ENCODE results near the gene CBX2. TPM values are rescaled to one million over a fixed set of nuclear protein-coding genes. Genes with fewer than 3 reads are reported as not detected.

CBX2 gene
- total RNA-seq, 4 donors from 2014 or later, result 0.34 to 3.0 (median 0.68) TPM

- TF ChIP-seq, protein P1, sequence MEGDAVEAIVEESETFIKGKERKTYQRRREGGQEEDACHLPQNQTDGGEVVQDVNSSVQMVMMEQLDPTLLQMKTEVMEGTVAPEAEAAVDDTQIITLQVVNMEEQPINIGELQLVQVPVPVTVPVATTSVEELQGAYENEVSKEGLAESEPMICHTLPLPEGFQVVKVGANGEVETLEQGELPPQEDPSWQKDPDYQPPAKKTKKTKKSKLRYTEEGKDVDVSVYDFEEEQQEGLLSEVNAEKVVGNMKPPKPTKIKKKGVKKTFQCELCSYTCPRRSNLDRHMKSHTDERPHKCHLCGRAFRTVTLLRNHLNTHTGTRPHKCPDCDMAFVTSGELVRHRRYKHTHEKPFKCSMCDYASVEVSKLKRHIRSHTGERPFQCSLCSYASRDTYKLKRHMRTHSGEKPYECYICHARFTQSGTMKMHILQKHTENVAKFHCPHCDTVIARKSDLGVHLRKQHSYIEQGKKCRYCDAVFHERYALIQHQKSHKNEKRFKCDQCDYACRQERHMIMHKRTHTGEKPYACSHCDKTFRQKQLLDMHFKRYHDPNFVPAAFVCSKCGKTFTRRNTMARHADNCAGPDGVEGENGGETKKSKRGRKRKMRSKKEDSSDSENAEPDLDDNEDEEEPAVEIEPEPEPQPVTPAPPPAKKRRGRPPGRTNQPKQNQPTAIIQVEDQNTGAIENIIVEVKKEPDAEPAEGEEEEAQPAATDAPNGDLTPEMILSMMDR (IDR thresholded peaks at IDR 0.05; ENCODE audit: low read depth), result no peak
Measured at GRCh38 chr17:79788455-79788854, 10.5 kb downstream of the CBX2 start.

DNA sequence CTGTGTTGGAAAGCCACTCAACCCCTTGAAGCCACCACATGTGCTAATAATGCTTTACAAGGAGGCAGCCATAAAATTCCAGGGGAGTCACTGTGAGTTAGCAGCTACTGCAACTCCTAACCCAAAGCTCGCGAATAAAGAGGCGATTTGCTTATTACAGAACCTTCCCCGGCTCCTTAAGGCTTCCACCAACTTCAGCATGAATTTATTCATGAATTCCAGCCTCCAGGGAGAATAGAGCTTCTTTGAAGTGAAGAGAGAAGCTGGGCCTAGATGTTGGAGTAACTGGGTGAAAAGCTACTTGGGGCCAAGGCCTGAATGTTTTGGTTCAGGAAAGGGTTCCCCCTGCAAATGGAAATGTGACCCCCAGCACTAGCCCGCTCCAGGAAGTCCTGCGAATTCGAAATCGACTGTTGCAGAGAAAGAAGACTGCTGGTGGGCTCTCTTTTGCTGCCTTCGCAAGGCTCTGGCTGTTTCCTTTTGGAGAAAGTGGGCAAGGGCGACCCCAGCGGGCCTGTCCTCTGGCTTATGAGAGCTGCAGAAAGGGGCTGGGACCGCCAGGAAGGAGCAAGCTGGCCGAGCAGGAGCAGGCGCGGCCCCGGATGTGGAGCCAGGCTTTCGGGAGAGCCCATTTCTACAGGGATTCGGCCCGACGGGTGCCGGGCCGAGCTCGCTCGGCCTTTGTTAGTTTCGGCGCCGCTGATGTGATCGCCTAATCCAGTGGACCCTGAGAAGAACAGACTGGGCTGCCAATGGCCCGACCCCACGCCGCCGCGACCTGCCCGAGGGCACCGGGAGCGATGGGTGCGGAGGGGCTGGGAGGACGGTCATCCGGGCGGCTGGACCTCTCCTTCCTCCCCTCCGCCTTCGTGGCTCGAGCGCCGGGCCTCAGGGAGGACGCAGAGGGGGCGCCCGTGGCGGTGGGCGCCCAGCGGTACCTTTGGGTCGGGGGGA, 11.3 kb downstream of the CBX2 start:
- TF ChIP-seq, protein P1 (IDR thresholded peaks at IDR 0.05; ENCODE audit: low read depth), result no peak

- TF ChIP-seq, protein P1 (IDR thresholded peaks at IDR 0.05; ENCODE audit: low read depth), result no peak
Measured at GRCh38 chr17:79789943-79790804, 12.2 kb downstream of the CBX2 start.

DNA sequence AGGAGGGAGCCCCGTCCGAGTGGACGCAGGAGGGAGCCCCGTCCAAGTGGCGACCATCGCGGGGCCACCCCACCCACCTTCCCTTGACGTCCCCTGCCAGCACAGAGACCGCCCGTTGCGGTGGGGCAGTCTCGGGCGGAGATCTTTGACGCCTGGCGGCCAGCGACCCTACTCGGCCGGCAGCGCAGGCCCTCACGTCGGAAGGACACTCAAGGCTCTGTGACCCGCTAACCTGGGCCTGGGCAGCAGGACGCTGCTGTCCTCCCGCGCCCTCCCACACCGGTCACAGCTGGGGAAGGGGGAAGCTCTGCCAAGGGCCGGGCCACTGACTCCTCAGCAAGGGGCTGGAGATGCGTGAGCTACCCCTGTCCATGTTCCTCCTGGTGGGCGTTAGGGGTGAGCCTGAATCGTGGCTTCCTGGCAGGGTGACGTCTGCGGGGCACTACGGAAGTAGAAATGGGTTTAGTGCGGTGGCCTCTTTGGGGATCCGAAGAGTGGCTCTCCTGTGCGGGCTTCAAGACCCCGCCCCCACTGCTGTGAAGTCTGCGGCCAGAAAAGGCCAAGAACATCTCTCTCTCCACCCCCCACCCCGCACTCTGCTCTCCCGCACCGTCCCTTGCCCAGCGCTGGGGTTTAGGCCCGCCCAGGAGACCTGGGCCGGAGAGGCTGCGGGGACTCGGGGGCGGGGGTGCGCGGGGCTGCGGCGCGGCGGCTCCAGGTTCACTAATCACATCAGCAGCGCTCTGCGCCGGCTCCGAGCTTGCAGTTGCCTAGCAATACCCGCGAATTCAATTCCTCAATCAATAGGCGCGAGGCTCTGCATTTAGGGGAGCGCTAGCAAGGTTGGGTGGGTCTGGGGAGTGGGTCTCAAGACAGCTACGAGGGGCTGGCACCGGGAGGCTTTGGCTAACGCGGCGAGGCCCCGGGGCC, 13.1 kb downstream of the CBX2 start:
- TF ChIP-seq, protein P1 (IDR thresholded peaks at IDR 0.05; ENCODE audit: low read depth), result no peak

DNA sequence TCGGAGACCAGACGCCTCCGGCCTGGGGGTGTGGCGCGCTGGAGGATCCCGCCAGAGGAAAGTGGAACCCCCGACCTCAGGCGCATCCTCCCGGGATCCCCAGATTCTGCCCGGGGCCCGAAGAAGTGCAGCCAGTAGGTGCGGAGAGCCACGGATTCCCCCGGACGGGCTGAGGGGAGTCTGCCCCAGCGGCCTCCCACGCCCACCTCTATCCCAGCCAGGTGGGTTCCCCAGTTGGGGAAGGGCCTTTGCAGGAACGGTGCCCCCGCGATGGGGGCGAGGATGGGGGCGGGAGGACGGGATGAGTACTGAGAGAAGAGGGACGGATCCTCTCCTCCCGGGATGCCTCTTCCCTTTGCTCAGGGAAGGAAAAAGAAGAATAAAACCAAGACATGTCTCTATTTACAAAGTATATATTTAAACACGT, 13.8 kb downstream of the CBX2 start:
- TF ChIP-seq, protein P1 (IDR thresholded peaks at IDR 0.05; ENCODE audit: low read depth), result no peak

DNA sequence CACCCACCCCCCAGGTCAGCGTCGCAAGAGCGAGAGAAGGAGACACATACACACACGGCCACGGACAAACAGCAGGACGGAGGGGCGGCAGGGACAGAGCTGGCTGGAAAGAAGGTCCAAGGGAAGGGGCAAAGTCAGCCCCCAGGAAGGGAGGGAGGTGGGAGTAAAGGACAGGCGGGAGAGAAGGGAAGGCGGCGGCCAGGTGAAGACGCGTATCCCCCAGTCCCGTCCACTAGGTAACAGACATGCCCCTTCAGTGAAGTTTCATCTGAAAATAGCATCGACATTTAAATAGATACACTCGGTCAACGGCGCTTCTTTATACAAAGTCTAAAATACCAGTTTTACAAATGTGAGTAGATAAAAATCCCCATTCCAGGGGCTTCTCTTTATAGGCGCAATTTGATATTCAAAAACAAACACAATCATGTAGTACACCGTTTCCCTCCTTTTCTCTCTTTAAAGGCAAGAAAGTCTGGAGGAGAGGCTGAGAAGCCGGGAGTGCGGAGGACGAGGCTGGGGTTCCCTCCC, 14.5 kb downstream of the CBX2 start:
- TF ChIP-seq, protein P1 (IDR thresholded peaks at IDR 0.05; ENCODE audit: low read depth), result no peak

All from subcutaneous adipose tissue (tissue), 4 donors.